ENCODE data around the gene CCNL2. TPM values are rescaled to one million over a fixed set of nuclear protein-coding genes. Genes with fewer than 3 reads are reported as not detected.
"Not testable (repeated sequence)": the region's sequence is repeated elsewhere in the genome, so short reads cannot be mapped to it uniquely, and the experiment has no call there.

CCNL2 gene
- total RNA-seq, 1 donor from 2014 or later, result 185 TPM

DNA sequence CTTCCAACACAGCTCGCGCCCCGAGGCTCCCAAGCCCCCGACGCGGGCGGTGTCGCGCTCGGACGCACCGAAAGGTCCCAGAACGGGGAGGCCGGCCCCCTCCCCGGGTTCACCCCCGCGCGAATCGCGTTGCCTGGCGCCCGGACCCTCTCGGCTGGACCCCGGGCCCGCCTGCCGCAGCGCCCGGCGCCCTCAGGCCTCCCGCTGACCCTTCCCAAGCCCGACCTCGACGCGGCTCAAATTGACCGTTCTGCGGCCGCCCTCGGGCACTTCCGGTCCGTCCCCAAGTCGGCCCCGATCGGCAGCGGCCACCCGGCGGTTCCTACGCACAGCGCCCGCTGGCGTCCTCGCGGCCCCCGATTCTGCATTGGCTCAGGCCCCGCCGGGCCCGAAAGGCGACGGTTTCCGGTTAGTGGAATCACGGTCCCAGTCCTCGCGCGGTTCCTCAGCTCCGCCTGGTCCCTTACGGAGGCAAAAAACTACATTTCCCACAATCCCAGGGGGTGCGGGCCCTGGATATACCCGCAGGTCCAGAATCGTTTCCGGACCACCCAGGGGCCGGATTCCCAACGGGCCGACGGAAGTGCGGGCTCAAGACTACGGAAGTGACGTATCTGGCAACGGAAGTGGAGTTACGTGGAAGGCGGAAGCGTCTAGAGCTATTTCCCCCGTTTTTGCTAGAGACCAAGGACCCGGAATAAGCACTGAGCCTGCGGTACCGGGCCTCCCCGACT is 24.0 kb downstream of the CCNL2 start, which contains the start of gene AURKAIP1:
AURKAIP1 (minus strand) TSS at position 279 of the 734 bp plus-strand sequence. CDS start 451 bp downstream, outside the sequence.
- DNase-seq (ENCODE audit: low read depth), result peak; percentile 100

DNA sequence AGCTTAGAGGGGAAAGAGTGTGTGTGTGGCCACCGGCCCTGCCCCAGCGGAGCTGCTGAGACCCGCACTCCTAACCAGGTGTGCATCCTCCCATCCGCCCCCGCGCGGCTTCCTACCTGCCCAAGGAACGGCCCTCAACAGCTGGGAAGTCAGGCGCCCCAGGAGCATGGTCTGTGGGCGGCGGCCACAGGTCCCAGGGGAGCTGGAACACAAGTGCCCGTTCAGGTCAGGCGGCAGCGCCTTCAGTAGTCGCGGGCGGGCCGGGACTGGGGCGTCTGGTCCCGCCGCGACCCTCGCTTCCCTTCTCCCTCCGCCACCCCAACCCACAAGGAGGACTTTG is 24.6 kb downstream of the CCNL2 start:
- peak; percentile 34 for DNase-seq (ENCODE audit: low read depth)

DNA sequence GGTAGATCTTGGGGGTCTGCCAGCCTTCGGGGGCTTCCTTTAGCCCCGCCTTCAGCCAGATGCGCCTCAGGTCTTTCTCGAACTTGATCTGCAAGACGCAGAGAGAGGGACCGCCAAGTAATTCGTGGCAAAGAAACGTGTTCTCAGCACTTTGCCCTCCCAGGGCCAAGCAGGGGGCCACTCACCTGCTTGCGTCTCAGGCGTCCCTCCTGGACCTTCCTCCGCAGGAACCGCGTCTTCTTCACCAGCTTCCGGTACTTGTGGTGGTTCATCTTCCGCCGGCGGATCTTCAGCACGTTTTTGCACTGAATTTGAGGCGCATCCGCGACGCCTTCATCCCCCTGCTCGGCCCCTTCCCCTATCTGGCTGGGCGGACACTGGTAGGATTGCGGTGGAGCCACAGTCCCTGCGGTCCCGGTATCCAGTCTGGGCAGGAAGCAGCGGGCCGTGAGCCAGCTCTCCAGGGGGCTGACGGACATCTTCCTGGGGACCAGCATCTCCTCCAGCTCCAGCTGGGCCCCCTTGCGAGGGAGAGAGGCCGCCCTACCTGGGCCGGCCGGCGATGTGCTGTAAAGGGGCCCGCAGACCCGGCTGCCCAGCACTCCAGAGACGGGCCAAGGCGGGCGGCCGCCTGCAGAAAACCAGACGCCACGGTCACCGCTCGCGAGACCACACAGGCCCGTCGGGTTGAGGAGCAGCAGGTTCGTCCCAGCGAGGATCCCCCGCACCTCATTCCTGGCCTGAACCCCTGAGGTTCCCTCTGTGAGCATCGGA is 25.1 kb downstream of the CCNL2 start:
- DNase-seq (ENCODE audit: low read depth), result no peak

DNA sequence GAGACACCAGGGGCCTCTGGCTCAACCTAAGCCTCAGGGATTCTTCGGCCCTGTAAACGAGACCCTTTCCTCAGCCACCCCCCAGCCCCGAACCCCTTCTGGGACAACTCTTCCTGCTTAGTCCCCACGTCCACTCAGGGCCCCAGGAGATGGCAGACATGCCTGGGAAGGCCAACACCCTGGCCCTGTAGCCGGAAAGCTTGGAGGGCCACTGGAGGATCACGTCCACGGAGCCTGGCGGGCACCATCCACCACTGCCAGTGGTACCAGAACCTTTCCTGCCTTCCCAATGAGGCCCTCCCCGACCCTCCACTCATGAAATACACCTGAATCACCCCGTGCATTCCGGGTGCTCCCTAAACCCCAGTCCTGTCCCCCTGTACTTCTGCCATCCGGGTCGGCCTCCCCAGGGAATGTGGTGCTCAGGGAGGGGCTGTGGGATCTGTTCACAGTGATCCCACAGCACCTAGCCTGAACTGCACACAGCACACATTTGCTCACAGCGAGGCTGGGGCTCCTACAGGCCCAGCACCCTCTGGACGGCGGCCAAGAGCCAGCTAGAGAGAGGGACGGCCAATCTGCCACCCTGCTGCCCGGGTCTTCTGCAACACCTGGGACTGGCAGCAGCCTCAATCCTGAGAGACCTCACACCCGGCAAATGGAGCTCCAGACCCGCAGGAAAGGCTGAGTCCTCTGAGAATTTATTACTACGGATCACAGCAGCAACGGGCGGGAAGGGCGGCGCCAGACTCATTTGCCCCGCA is 25.9 kb downstream of the CCNL2 start:
- DNase-seq (ENCODE audit: low read depth), result no peak

DNA sequence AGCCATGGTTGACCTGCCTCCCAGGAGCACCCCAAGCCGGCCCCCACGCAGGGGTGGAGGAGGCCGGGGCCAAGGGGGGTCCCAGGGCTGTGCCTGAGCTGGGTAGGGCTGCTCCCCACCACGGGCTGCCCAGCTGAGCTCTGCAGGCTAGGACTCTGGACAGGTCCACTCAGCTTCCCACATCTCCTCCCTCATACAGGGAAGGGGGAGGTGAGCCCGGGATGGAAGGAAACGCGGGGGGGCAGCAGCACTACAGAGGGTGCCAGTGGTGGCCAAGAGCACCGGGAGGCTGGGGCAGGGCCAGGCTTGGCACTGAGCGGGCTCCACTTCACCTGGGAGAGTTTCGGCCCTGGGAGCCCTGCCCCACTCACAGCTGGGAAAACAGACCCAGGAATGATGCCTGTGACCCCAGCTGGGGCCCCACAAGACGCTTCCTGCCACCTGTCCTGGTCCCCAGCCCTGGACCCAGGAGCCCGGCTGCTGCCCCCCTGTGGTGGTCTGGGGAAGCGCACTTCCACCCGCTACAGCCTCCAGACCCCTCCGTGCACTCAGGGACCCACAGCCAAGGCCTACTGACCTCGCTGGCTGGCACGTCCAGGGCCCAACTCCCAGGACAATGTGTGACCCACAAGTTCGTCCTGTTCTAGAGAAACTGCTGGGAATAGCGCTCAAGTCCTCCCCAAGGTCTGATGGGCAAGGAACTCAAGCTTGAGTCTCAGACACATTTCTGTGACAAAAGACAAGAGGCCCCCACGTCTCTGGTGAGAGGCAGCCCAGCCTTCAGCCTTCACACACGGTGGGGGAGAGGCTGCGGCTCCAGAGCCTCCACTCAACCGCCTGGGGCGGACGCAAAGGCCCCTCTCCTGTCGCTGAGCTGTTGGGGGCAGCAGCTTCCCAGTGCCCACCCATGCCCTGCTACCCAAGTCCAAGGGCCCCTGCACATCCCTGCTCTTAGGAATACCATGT is 27.1 kb downstream of the CCNL2 start:
- DNase-seq (ENCODE audit: low read depth), result peak; percentile 80

DNA sequence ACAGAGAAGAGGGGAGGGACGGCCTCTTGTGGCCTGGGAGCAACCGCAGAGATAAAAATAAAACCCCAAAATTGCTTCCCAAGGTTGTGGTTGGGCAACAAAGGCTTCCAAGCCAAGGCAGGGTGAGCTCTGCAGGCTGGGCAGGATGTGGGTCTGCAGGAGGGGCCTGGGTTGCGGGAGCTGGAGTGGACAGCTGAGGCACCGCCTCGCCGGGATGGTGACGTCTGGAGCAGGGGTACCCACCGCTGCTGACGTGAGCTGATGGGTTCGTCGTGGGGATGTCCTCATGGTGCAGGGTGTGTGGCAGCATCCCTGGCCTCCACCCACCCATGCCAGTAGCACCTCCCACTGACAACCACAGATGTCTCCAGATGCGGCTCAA is 27.8 kb downstream of the CCNL2 start:
- peak; percentile 97 for DNase-seq (ENCODE audit: low read depth)

DNA sequence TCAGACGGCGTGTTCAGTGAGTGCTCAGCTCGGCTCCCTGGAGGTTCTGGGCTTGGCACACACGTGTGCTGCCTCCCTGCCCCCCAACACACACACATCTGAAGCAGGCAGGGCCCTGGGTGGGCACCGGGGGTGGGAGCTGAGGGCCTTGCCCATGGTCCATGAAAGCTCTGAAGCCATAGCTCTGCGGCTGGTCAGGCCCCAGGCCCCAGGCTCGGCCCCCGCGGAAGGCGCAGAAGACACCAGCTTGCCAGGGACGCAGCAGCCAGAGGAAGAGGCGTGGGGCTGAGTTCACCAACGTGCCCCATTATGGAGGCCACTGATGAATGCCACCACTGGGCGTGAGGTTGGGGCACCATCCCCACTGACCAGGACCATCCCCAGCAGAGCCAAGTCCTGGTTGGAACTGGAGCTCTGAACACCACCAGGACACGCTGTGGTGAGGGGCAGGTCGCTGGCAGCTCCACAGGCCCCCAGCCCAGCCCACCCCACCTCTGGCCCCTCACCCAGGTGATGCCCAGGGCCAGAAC is 28.3 kb downstream of the CCNL2 start:
- DNase-seq (ENCODE audit: low read depth), result no peak

DNA sequence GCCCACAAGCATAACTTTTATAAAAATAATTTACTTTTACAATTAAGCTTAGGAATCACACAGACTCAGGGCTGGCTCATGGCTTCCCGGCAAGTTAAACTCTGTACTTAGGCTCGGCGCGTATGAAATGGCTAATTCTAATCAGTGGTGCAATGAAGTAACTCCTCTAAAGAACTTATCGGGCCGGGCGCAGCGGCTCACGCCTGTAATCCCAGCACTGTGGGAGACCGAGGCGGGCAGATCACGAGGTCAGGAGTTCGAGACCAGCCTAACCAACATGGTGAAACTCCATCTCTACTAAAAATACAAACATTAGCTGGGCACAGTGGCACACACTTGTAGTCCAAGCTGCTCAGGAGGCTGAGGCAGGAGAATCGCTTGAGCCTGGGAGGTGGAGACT is 29.0 kb downstream of the CCNL2 start:
- DNase-seq (ENCODE audit: low read depth), result not testable (repeated sequence)

DNA sequence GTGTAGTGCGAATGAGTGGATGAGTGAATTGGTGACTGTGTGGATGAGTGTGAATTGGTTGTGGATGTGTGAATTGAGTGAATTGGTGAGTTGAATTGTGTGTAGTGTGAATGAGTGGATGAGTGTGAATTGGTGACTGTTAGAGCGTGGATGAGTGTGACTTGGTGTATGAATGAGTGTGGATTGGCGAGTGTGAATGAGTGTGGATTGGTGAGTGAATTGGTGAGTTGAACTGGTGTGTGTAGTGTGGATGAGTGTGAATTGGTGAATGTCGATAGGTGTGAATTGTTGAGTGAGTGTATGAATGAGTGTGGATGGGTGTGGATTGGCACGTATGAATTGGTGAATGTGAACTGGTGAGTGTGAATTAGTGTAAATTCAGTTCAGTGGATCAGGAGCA is 31.8 kb downstream of the CCNL2 start:
- no peak for DNase-seq (ENCODE audit: low read depth)

DNA sequence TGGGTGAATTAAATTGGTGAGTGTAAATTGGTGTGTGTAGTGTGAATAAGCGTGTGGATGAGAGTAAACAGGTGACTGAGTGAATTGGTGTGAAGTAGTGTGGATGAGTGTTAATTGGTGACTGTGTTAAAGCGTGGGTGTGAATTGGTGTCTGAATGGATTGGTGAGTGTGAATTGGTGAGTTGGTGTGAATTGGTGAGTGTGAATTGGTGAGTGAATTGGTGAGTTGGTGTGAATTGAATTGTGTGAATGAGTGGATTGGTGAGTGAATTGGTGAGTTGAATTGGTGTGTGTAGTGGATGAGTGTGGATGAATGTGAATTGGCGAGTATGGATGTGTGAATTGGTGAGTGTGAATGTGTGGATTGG is 32.5 kb downstream of the CCNL2 start:
- no peak for DNase-seq (ENCODE audit: low read depth)

DNA sequence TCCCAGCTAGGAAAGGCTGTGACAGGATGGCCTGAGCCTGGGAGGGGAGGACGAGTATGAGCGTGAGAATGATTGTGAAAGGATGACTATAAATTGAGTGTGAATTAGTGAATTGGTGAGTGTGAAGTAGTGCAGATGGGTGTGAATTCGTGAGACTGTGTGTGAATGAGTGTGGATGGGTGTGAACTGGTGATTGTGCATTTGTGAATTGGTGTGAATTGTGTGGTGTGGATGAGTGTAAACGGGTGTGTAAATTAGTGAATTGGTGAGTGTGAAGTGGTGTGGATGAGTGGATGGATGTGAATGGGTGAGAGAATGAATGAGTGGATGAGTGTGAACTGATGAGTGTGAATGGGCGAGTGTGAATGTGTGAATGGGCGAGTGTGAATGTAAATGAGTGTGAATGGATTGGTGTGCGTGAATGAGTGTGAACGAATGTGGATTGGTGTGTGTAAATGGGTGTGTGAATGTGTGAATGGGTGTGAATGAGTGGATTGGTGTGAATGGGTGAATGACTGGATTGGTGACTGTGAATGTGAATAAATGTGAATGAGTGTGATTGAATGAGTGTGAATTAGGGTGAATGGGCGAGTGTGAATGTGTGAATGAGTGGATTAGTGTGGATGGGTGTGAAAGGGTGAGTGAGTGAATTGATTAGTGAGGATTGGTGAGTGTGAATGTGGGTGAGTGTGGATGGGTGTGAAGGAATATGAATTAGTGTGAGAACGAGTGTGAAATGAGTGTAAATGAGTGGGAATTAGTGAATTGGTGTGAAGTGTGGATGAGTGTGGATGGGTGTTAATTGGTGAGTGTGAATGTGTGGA is 33.0 kb downstream of the CCNL2 start:
- no peak for DNase-seq (ENCODE audit: low read depth)

DNA sequence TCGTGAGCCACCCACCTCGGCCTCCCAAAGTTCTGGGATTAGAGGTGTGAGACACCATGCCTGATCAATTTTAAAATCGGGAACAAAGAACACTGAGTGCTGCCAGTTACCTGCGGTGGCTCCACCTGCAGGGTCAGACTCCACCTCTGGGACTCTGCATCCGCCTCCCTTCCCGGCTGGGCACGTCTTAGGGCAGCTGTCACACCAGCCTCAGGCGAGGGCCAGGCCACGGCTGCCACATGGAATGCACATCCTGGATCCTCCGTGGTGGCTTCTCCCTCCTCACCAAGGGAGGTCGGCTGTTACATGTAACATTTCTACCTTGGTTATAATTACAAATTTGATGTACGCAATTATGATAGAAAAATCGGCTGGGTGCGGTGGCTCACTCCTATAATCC is 34.9 kb downstream of the CCNL2 start:
- DNase-seq (ENCODE audit: low read depth), result peak; percentile 54

DNA sequence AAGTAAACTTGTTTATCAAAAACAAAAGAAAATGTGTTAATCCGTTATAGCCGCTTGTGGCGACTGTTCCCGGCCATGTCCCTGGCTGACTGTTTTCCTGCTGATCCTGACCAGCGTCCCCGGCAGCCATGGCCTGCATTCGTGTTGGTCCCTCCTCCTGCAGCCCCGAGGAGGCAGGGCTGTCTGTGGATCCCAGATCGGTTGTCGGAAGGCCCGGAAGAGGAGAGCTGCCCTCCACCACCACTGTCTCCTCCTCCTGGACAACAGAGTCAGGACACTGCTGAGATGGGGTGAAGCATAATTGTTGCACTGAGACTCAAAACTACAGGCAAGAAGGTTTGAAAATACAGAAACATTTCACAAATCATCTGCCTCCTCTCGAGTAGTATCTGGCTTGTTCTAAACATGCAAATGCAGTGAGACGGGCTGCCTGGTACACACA is 37.1 kb downstream of the CCNL2 start:
- DNase-seq (ENCODE audit: low read depth), result peak; percentile 89

DNA sequence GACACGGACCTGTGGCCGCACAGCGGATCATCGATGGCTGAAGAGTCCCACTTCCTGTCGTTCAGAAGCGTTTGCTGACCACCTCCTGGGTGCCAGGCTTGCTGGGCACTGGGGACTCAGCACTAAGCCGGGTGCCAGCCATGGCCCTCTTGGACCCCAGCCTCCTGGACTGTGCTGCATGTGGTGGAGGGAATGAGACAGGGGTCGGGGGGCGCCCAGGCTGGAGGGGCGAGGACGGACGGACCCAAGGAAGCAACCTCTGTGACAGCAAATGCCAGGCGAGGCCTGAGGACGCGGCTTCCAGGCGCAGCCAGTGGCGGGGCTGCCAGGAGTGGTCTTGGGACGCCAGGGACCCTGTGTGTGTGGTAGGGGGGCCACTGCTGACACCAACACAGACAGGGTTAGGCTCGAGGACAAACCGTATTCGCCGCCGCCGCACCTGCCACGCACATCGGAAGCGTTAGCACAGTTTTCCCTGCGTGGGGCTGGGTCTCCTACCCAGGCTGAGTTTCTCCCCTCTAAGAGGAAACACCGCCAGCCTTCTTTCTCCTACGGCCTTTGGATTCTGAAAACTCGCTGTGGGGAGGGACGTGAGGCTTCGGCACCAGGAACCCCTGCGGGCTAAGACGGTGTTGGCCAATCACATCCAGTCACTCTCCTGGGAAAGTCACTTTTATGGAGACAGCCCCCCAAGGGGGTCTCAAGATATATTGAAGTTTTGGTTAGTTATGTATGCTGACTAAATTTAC is 37.7 kb downstream of the CCNL2 start:
- no peak for DNase-seq (ENCODE audit: low read depth)

DNA sequence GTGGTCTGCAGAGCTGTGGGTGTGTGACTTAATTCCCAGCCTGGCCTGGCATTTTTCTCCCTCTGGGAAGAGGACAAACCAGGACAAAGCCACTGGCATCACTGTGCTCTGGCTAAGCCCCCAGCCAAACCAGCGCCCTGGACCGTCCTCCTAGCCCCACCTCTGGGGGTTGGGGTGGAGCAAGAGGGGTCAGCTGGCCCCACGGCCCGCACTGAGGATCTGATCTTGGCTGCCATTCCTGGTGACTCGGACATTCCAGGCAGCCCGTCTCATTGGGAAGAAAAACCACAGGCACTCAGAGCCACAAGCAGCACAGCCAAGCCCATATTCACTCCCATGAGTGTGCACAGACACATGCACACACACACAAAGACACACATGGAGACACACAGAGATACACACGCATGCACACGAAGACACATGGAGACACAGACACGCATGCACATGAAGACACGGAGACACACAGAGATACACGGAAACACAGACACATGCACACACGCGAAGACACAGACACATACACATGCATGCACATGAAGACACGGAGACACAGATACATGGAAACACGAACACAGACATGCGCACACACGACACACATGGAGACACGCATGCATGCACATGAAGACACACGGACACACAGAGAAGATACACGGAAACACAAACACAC is 38.5 kb downstream of the CCNL2 start:
- peak; percentile 99 for DNase-seq (ENCODE audit: low read depth)

DNA sequence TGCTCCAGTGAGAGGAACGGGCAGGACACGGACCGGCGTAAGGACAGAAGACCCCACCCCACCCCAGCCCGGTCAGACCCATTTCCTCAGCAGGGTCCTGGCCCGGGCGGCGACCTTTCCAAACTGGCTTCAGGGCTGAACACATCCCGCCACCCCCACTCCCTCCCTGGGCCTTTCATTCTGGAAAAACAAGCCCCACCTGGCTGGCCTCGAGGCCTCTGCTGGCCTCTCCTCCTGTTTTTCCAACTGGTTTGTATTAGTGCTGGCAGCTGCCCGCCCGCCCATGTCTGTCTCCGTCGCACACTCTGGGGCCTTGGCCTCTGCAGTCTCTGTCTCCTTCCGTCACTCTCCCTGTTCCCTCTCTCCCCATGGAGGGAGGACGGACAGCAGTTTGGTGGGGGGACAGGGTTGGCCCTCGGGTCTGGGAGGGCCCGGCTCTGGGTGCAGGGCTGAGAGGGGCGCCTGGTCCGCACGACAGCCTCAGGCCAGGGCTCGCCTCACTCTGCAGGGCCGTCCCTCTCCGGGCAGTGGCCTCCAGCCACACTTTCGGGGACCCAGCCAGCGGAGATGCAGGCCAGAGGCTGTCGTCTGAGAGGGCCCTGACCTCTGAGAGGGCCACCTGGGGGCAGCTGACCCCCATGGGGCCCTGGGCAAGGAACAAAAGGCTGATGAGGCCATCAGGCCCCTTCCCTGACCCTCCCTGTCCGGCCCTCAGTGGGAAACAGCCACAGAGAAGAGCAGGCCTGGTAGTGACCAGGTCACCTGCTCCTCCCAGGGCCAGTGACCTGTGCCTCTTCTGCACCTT is 39.3 kb downstream of the CCNL2 start:
- DNase-seq (ENCODE audit: low read depth), result peak; percentile 74

DNA sequence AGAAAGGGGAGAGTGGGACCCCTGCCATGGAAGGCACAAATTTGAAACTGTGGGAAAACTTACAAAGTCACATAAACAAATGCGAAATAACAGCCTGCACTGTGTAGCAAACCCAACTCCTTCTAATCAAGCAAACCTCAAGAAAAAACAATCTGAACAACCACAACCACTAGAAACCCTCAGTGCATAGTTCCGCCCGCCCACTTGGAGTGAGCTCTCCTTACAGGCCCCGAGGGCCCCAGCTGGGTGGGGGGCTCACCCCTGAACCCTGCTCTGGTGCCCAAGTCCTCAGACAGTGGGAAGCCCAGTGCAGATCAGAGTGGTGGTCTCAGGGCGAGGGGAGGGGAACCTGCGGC is 39.8 kb downstream of the CCNL2 start:
- peak; percentile 70 for DNase-seq (ENCODE audit: low read depth)
